ENCODE data around the gene RNF224.

DNA sequence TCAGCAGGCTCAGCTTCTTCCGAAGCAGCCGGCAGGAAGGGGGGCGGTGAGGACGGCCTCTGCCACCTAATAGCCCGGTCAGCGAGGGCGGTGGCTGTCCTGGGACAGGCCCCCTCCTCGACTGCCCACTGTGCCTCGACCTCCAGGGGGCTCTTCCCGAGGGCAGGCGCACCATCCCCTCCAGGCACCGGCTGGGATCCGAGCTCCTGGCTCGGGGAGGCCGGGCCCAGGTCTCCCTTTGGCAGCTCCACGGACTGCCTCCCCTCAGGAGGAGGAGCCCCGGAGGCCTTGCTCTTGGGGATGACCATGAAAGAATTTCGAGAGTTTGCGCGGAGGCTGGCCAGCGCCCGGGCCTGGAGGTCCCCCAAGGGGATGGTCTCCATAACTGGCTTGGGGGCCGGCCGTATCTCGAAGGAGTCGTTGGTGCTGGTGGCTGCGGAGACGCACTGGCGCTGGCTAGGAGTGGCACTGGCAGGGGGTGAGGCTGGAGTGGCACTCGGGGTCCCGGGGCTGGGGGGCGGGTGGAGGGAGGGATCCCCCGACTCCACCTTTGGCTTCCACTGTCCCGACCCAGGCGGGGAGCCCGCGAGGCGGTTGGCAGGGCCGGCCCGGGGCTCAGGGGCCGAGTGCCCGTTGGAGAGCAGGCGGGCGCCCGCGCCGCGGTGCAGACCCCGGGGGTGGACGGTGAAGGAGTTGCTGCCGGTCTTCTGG lies 27.7 kb upstream of the RNF224 start:
- TF ChIP-seq CTCF (optimal IDR thresholded peaks at IDR 0.05 in 1 of 3, IDR thresholded peaks at IDR 0.05 in 1 of 3, conservative IDR thresholded peaks at IDR 0.05 in 1 of 3; ENCODE audit: extremely low read depth in 1 of 3, insufficient read depth in 2 of 3, low read length in 3 of 3) = no peak
- no peak for TF ChIP-seq EZH2 (IDR thresholded peaks at IDR 0.05; ENCODE audit: low read length)
